ENCODE data around the gene RNF14.

RNF14 gene

GRCh38 chr5:141948812-141949211 lies 20.1 kb upstream of the RNF14 start:
- no peak for DNase-seq (ENCODE audit: low spot score)

GRCh38 chr5:141949511-141949910 lies 19.4 kb upstream of the RNF14 start:
- no peak for DNase-seq (ENCODE audit: low spot score)

GRCh38 chr5:141950207-141951005 lies 18.5 kb upstream of the RNF14 start:
- no peak for DNase-seq (ENCODE audit: low spot score)

- DNase-seq (ENCODE audit: low spot score), result peak; percentile 71
These were observed 17.5 kb upstream of the RNF14 start for GRCh38 chr5:141951332-141951781.

GRCh38 chr5:141952020-141952419 lies 16.9 kb upstream of the RNF14 start:
- DNase-seq (ENCODE audit: low spot score), result no peak

- DNase-seq (ENCODE audit: low spot score), result no peak
These were observed 14.7 kb upstream of the RNF14 start for GRCh38 chr5:141954194-141954593.

- DNase-seq (ENCODE audit: low spot score), result no peak
These were observed 11.4 kb upstream of the RNF14 start for GRCh38 chr5:141957367-141957996.

- DNase-seq (ENCODE audit: low spot score), result no peak
These were observed 10.8 kb upstream of the RNF14 start, which contains the start of gene PCDH12 for GRCh38 chr5:141958113-141958512. Gene PCDH12 (minus strand): TSS chr5:141958202. CDS start chr5:141957851, 351 bp downstream.

GRCh38 chr5:141958546-141959172 lies 10.2 kb upstream of the RNF14 start:
- DNase-seq (ENCODE audit: low spot score), result no peak

- no peak for DNase-seq (ENCODE audit: low spot score)
These were observed 8.9 kb upstream of the RNF14 start for GRCh38 chr5:141960018-141960417.

- peak; percentile 79 for DNase-seq (ENCODE audit: low spot score)
These were observed 8.2 kb upstream of the RNF14 start for GRCh38 chr5:141960449-141961323.

- no peak for DNase-seq (ENCODE audit: low spot score)
These were observed 7.4 kb upstream of the RNF14 start for GRCh38 chr5:141961466-141961865.

GRCh38 chr5:141963701-141964100 lies 5.2 kb upstream of the RNF14 start:
- DNase-seq (ENCODE audit: low spot score), result no peak

GRCh38 chr5:141965071-141965470 lies 3.8 kb upstream of the RNF14 start:
- no peak for DNase-seq (ENCODE audit: low spot score)

- DNase-seq (ENCODE audit: low spot score), result no peak
These were observed 2.5 kb upstream of the RNF14 start for GRCh38 chr5:141966275-141966962.

- no peak for DNase-seq (ENCODE audit: low spot score)
These were observed 2.0 kb upstream of the RNF14 start for GRCh38 chr5:141966963-141967333.

- DNase-seq (ENCODE audit: low spot score), result no peak
These were observed 1.2 kb downstream of the RNF14 start for GRCh38 chr5:141969783-141970771.

GRCh38 chr5:141973871-141974595 lies 5.1 kb downstream of the RNF14 start:
- DNase-seq (ENCODE audit: low spot score), result no peak

GRCh38 chr5:141976176-141976575 lies 7.3 kb downstream of the RNF14 start:
- DNase-seq (ENCODE audit: low spot score), result no peak

GRCh38 chr5:141978389-141978788 lies 9.5 kb downstream of the RNF14 start:
- DNase-seq (ENCODE audit: low spot score), result no peak

Data from HuH-7 (cell line).